Ishikawa (cell line): Measurements from ENCODE around the gene MDFI.

Experiments used
- CEBPB ChIP-seq: IDR thresholded peaks from 2 replicates; pipeline ENCODE4 v1.6.1; 2012
- EP300 ChIP-seq: IDR thresholded peaks from 2 replicates; pipeline ENCODE4 v1.6.1; 2012; ENCODE audit warnings: borderline replicate concordance
- FOXM1 ChIP-seq: IDR thresholded peaks from 2 replicates; pipeline ENCODE4 v1.6.1; 2012; ENCODE audit warnings: low read depth, borderline replicate concordance
- TAF1 ChIP-seq: IDR thresholded peaks from 2 replicates; pipeline ENCODE4 v1.6.1; 2012; ENCODE audit warnings: low read depth, mild to moderate bottlenecking
- TCF12 ChIP-seq: IDR thresholded peaks from 2 replicates; pipeline ENCODE4 v1.6.1; 2012; ENCODE audit warnings: low read depth
- ZBTB7A ChIP-seq: IDR thresholded peaks from 2 replicates; pipeline ENCODE4 v1.6.1; 2012; ENCODE audit warnings: low read depth
- TF ChIP-seq, protein P1 (sequence below): IDR thresholded peaks from 2 replicates; pipeline ENCODE4 v1.6.1; 2012; ENCODE audit warnings: low read depth, mild to moderate bottlenecking

DNA sequence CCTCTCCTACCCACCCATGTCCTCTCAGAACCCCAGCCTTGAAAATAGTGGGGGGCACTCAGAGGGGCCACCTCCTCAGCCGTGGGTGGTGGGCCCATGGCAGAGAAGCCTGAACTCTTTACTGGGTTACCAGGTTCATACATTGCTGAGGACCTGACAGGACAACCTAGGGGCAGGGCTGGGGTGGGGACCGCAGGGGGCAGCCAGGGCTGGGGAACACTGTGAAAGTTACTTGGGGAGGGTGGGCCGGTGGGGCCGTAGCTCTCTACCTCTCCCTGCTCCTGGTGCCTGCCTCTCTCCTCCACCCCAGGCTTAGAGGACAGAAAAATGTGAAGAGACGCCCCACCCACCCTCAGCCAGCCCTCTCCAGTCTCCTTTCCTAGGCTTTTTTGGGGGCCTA, 15.4 kb downstream of the MDFI start:
- no peak for TF ChIP-seq ZBTB7A
- TF ChIP-seq CEBPB: no peak
- no peak for TF ChIP-seq EP300
- TF ChIP-seq TAF1: no peak
- no peak for TF ChIP-seq TCF12
- TF ChIP-seq FOXM1: no peak
- TF ChIP-seq, protein P1, sequence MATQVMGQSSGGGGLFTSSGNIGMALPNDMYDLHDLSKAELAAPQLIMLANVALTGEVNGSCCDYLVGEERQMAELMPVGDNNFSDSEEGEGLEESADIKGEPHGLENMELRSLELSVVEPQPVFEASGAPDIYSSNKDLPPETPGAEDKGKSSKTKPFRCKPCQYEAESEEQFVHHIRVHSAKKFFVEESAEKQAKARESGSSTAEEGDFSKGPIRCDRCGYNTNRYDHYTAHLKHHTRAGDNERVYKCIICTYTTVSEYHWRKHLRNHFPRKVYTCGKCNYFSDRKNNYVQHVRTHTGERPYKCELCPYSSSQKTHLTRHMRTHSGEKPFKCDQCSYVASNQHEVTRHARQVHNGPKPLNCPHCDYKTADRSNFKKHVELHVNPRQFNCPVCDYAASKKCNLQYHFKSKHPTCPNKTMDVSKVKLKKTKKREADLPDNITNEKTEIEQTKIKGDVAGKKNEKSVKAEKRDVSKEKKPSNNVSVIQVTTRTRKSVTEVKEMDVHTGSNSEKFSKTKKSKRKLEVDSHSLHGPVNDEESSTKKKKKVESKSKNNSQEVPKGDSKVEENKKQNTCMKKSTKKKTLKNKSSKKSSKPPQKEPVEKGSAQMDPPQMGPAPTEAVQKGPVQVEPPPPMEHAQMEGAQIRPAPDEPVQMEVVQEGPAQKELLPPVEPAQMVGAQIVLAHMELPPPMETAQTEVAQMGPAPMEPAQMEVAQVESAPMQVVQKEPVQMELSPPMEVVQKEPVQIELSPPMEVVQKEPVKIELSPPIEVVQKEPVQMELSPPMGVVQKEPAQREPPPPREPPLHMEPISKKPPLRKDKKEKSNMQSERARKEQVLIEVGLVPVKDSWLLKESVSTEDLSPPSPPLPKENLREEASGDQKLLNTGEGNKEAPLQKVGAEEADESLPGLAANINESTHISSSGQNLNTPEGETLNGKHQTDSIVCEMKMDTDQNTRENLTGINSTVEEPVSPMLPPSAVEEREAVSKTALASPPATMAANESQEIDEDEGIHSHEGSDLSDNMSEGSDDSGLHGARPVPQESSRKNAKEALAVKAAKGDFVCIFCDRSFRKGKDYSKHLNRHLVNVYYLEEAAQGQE: no peak
